ENCODE results near the gene TAS2R16.

Gene TAS2R16

GRCh38 chr7:122995600-122995999 is at the start of gene TAS2R16:
Gene TAS2R16 (minus strand): TSS chr7:122995700. CDS start chr7:122995634, 66 bp downstream.
- no peak for DNase-seq

- DNase-seq = no peak
Measured at GRCh38 chr7:123043642-123044041, 48.1 kb upstream of the TAS2R16 start.

GRCh38 chr7:123041101-123041500 is 45.6 kb upstream of the TAS2R16 start:
- no peak for DNase-seq

GRCh38 chr7:123039269-123039668 is 43.8 kb upstream of the TAS2R16 start:
- no peak for DNase-seq

GRCh38 chr7:123034106-123034505 is 38.6 kb upstream of the TAS2R16 start:
- no peak for DNase-seq

- DNase-seq = no peak
Measured at GRCh38 chr7:123030631-123031030, 35.1 kb upstream of the TAS2R16 start.

GRCh38 chr7:123028339-123028738 is 32.8 kb upstream of the TAS2R16 start:
- DNase-seq = no peak

GRCh38 chr7:123026251-123026650 is 30.8 kb upstream of the TAS2R16 start:
- no peak for DNase-seq

- no peak for DNase-seq
Measured at GRCh38 chr7:123024989-123025758, 29.7 kb upstream of the TAS2R16 start.

- no peak for DNase-seq
Measured at GRCh38 chr7:123023126-123023525, 27.6 kb upstream of the TAS2R16 start.

- no peak for DNase-seq
Measured at GRCh38 chr7:123022576-123022975, 27.1 kb upstream of the TAS2R16 start.

GRCh38 chr7:123012435-123012834 is 16.9 kb upstream of the TAS2R16 start:
- DNase-seq = no peak

- no peak for DNase-seq
Measured at GRCh38 chr7:123011766-123012369, 16.4 kb upstream of the TAS2R16 start.

- DNase-seq = no peak
Measured at GRCh38 chr7:123004931-123005330, 9.4 kb upstream of the TAS2R16 start.

- no peak for DNase-seq
Measured at GRCh38 chr7:123003539-123004126, 8.1 kb upstream of the TAS2R16 start.

- no peak for DNase-seq
Measured at GRCh38 chr7:122989577-122989976, 5.9 kb downstream of the TAS2R16 start.

- DNase-seq = no peak
Measured at GRCh38 chr7:122989041-122989440, 6.5 kb downstream of the TAS2R16 start.

GRCh38 chr7:122988333-122988732 is 7.2 kb downstream of the TAS2R16 start:
- DNase-seq = no peak

GRCh38 chr7:122987463-122987862 is 8.0 kb downstream of the TAS2R16 start:
- DNase-seq = no peak

GRCh38 chr7:122984021-122984420 is 11.5 kb downstream of the TAS2R16 start:
- no peak for DNase-seq

- no peak for DNase-seq
Measured at GRCh38 chr7:122983261-122983660, 12.2 kb downstream of the TAS2R16 start.

GRCh38 chr7:122975341-122975740 is 20.2 kb downstream of the TAS2R16 start:
- DNase-seq = no peak

GRCh38 chr7:122974229-122974628 is 21.3 kb downstream of the TAS2R16 start:
- no peak for DNase-seq

GRCh38 chr7:122972056-122972455 is 23.4 kb downstream of the TAS2R16 start:
- DNase-seq = no peak
